PC-3 (cell line): ENCODE data around the gene GOPC. TPM values are rescaled to one million over a fixed set of nuclear protein-coding genes. Genes with fewer than 3 reads are reported as not detected.
A peak's percentile ranks its signal among the peaks of the same experiment; 100 is the strongest.

ENCODE experiments used
- ATAC-seq: fragments of 200-7000 bp; cut with Tn5 transposase; 2 replicates; pipeline ENCODE4 v1.9.1; 2020; ENCODE audit warnings: mild to moderate bottlenecking, moderate library complexity
- BruUV-seq: library from RNA; stranded (reverse); fragments of 400-500 nt; replicated peaks from 2 replicates; lab custom pipeline; 2021; lab: Mats Ljungman, UMichigan
- CTCF ChIA-PET: fragments of 300-600 bp; sonication (Branson Sonifier 250); formaldehyde crosslinking; loops from one replicate; lab custom pipeline; 2022; ENCODE audit warnings: antibody characterized with exemption; lab: Charles Lee
- POLR2A ChIA-PET: fragments of 300-600 bp; sonication (Branson Sonifier 250); formaldehyde crosslinking; loops from one replicate; lab custom pipeline; 2022; ENCODE audit warnings: antibody characterized with exemption; ENCODE audit not compliant: unreplicated experiment; lab: Charles Lee
- DNase-seq: peaks from one replicate; pipeline ENCODE4 v3.0.0-alpha.2; 2015
- H2AFZ ChIP-seq: fragments of 300-600 bp; sonication (generic); 2 replicates; pipeline ENCODE4 v1.6.0; 2016; ENCODE audit warnings: antibody characterized with exemption, low read length
- H3F3A ChIP-seq: fragments of 300-600 bp; sonication (generic); one replicate; pipeline ENCODE4 v1.6.0; 2017; ENCODE audit warnings: antibody characterized with exemption, low read length, control low read depth, mild to moderate bottlenecking; ENCODE audit not compliant: unreplicated experiment
- H3K27ac ChIP-seq: fragments of 300-600 bp; sonication (generic); 2 replicates; pipeline ENCODE4 v1.5.1; 2016; ENCODE audit warnings: mild to moderate bottlenecking, low read length
- H3K27me3 ChIP-seq: fragments of 300-600 bp; sonication (generic); 2 replicates; pipeline ENCODE4 v1.6.1; 2016; ENCODE audit warnings: low read length, mixed read lengths
- H3K36me3 ChIP-seq: fragments of 300-600 bp; sonication (generic); 2 replicates; pipeline ENCODE4 v1.6.1; 2016; ENCODE audit warnings: low read depth, mixed run types, low read length, mixed read lengths
- H3K4me1 ChIP-seq: fragments of 300-600 bp; sonication (generic); 2 replicates; pipeline ENCODE4 v1.5.1; 2016; ENCODE audit warnings: low read length; ENCODE audit not compliant: insufficient read depth
- H3K4me2 ChIP-seq: fragments of 300-600 bp; sonication (generic); 2 replicates; pipeline ENCODE4 v1.6.0; 2016; ENCODE audit warnings: low read length
- H3K4me3 ChIP-seq: fragments of 300-600 bp; sonication (generic); 2 replicates; pipeline ENCODE4 v1.5.1; 2016; ENCODE audit warnings: mild to moderate bottlenecking, low read length, mixed read lengths
- H3K79me2 ChIP-seq: fragments of 300-600 bp; sonication (generic); 2 replicates; pipeline ENCODE4 v1.6.1; 2017; ENCODE audit warnings: low read length, mixed read lengths
- H3K9ac ChIP-seq: fragments of 300-600 bp; sonication (generic); 2 replicates; pipeline ENCODE4 v1.6.0; 2016; ENCODE audit warnings: mild to moderate bottlenecking, low read length
- H3K9me2 ChIP-seq: fragments of 300-600 bp; sonication (generic); replicated peaks from 2 replicates; pipeline ENCODE4 v1.6.1; 2016; ENCODE audit warnings: mixed run types, low read length, mixed read lengths
- H3K9me3 ChIP-seq: fragments of 300-600 bp; sonication (generic); 2 replicates; pipeline ENCODE4 v1.6.1; 2016; ENCODE audit warnings: low read length, mixed read lengths
- H4K20me1 ChIP-seq: fragments of 300-600 bp; sonication (generic); 2 replicates; pipeline ENCODE4 v1.6.1; 2016; ENCODE audit warnings: low read length, mixed read lengths
- EZH2 ChIP-seq: fragments of 300-600 bp; sonication (generic); IDR thresholded peaks from one replicate; pipeline ENCODE4 v1.6.1; 2017; ENCODE audit warnings: antibody characterized with exemption, mild to moderate bottlenecking, low read length; ENCODE audit not compliant: unreplicated experiment
- EZH2phosphoT487 ChIP-seq: fragments of 300-600 bp; sonication (generic); IDR thresholded peaks from 2 replicates; pipeline ENCODE4 v1.6.1; 2018; ENCODE audit warnings: mild to moderate bottlenecking, antibody characterized with exemption, low read length, borderline replicate concordance
- intact Hi-C: fragments of 100-400 bp; cut with micrococcal nuclease; formaldehyde crosslinking; loops from 2 replicates; pipeline ENCODE4 v1.9.0; 2023
- total RNA-seq: library from RNA; depleted of rRNA; stranded (reverse); fragments of >200 nt; gene quantifications from 2 replicates; pipeline ENCODE4 v1.2.3, GENCODE V29; 2014; rRNA removed
- TF ChIP-seq, protein P1 (sequence below): fragments of 300-600 bp; sonication (generic); conservative IDR thresholded peaks from 2 replicates; pipeline ENCODE4 v1.5.1; 2017; ENCODE audit warnings: antibody characterized with exemption, low read depth, mild to moderate bottlenecking, low read length

GOPC gene
- total RNA-seq, 1 experiment from 2014 or later: 15.8 TPM

DNA sequence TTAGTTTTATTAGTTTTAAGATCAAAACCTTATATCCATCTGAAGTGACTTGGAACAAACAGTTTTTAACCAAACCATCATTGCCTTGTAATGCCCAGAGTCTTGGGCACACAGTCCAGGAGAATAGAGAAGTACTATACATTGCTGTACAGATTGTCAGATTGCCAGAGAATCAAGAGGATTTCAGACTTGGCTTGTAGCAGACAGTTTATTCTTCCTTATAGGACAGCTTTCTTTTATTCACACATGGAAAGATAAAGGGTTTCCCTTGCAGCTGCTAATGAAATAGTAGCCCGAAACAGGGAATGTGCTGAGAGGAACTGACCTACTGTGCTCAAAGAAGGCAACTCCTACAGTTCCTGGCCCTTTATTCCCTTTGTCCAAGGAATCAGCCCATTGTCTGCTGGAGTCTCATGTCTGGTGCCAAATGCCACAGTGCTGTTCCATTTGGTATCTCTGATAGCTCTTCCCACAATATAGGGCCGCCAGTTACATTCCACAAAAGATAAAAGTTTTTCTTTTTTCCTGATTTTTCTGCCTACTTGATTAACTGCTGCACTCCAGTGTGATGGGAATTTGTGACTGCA is 89.2 kb downstream of the GOPC start:
- no peak overlapping the region for H2AFZ ChIP-seq
- H4K20me1 ChIP-seq: no peaks in the 10 kb centered on the region
- no peak overlapping the region for H3K9ac ChIP-seq
- H3K9me2 ChIP-seq: no peaks in the 10 kb centered on the region
- no peaks in the 10 kb centered on the region; the same call in 1 of the 2 replicates for H3K4me1 ChIP-seq
- no peaks in the 10 kb centered on the region for H3K9me3 ChIP-seq
- no peaks in the 10 kb centered on the region; the same call in 1 of the 2 replicates for H3K36me3 ChIP-seq
- intact Hi-C loops: no loop called here
- no peak overlapping the region for H3K4me2 ChIP-seq
- H3K27ac ChIP-seq: no peak overlapping the region
- CTCF ChIA-PET: no interaction called here
- DNase-seq: no peak
- H3K27me3 ChIP-seq: no peaks in the 10 kb centered on the region
- no peaks in the 10 kb centered on the region for H3K79me2 ChIP-seq
- no peak for ATAC-seq
- POLR2A ChIA-PET: no interaction called here
- BruUV-seq: no TSS peak
- no peaks in the 10 kb centered on the region for H3F3A ChIP-seq
- TF ChIP-seq EZH2 (no peak), EZH2phosphoT487 (no peak)
- TF ChIP-seq, protein P1, sequence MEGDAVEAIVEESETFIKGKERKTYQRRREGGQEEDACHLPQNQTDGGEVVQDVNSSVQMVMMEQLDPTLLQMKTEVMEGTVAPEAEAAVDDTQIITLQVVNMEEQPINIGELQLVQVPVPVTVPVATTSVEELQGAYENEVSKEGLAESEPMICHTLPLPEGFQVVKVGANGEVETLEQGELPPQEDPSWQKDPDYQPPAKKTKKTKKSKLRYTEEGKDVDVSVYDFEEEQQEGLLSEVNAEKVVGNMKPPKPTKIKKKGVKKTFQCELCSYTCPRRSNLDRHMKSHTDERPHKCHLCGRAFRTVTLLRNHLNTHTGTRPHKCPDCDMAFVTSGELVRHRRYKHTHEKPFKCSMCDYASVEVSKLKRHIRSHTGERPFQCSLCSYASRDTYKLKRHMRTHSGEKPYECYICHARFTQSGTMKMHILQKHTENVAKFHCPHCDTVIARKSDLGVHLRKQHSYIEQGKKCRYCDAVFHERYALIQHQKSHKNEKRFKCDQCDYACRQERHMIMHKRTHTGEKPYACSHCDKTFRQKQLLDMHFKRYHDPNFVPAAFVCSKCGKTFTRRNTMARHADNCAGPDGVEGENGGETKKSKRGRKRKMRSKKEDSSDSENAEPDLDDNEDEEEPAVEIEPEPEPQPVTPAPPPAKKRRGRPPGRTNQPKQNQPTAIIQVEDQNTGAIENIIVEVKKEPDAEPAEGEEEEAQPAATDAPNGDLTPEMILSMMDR: no peak
- no peak overlapping the region for H3K4me3 ChIP-seq

DNA sequence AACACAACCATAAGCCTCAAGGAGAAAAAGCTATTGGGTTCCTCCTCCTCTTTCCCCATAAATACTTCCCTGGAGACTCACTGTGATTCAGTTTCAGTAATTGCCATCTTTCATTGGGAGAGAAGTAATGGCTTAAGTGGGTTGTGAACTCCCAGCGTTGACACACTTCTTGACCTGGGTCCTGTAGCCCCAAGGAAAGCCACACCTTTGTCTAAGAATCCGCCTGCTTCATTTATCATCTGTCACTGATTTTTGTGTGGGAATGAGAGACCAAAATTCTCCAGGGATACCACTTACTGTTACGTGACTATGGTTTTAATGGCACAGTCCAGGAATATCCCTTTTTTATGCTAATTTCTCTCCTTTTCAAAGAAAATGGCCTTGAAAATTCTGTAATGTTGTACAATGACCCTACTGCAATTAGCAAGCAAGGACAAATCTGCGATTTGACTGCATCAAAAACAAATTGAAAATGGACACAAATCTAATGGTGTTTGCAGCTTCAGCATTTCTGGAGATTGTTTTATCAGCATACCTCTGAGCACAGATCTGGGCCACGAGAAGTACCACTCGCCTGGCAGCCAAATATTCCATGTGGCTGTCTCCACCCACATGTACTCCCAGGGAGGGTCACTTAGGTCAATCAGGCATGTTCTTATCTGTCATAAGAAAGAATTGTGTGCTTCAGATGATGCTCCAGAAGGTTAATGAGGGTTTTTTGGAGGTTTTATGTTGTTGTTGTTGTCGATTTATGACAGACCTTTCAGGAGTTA is 90.1 kb downstream of the GOPC start:
- Histone ChIP-seq H3K4me3 (no peak overlapping the region), H3K36me3 (no peaks in the 10 kb centered on the region; the same call in none of the 2 replicates), H3K27me3 (no peaks in the 10 kb centered on the region), H3K27ac (no peak overlapping the region), H3K9me3 (no peaks in the 10 kb centered on the region), H3K4me1 (no peaks in the 10 kb centered on the region; the same call in 1 of the 2 replicates), H2AFZ (no peak overlapping the region), H3K9me2 (no peaks in the 10 kb centered on the region), H3K4me2 (no peak overlapping the region), H4K20me1 (no peaks in the 10 kb centered on the region), H3K79me2 (no peaks in the 10 kb centered on the region), H3K9ac (no peak overlapping the region), H3F3A (no peaks in the 10 kb centered on the region)
- TF ChIP-seq, protein P1: no peak
- no peak for TF ChIP-seq EZH2phosphoT487
- TF ChIP-seq EZH2: no peak
- intact Hi-C loops: no loop called here
- DNase-seq (peak; percentile 12), ATAC-seq (no peak)
- CTCF ChIA-PET: no interaction called here
- no TSS peak for BruUV-seq
- POLR2A ChIA-PET: no interaction called here

Other genes with a start within 250 kb of the GOPC start
- 0.07 and 0.17 TPM in 2 replicates for gene ROS1, start 176.6 kb downstream of the GOPC start, total RNA-seq
- gene DCBLD1, start 119.8 kb downstream of the GOPC start, total RNA-seq: 31.1 and 35.9 TPM in 2 replicates
- gene NUS1, start 73.0 kb upstream of the GOPC start, total RNA-seq: 12.7 and 18.0 TPM in 2 replicates